NCI-H2227 treated with DMSO at 0.1 percent for 48 hours (cell line): ENCODE measurements around the gene DCAF7.

Experiments used
- DNase-seq: peaks from one replicate; lab custom pipeline; 2025; lab: John Stamatoyannopoulos, UW

DCAF7 gene

GRCh38 chr17:63549946-63550816 is at the start of gene DCAF7:
Gene DCAF7, plus strand, starts transcription at chr17:63550477. Its CDS starts 201 bp downstream, at chr17:63550678.
- peak; percentile 100 for DNase-seq

DNA sequence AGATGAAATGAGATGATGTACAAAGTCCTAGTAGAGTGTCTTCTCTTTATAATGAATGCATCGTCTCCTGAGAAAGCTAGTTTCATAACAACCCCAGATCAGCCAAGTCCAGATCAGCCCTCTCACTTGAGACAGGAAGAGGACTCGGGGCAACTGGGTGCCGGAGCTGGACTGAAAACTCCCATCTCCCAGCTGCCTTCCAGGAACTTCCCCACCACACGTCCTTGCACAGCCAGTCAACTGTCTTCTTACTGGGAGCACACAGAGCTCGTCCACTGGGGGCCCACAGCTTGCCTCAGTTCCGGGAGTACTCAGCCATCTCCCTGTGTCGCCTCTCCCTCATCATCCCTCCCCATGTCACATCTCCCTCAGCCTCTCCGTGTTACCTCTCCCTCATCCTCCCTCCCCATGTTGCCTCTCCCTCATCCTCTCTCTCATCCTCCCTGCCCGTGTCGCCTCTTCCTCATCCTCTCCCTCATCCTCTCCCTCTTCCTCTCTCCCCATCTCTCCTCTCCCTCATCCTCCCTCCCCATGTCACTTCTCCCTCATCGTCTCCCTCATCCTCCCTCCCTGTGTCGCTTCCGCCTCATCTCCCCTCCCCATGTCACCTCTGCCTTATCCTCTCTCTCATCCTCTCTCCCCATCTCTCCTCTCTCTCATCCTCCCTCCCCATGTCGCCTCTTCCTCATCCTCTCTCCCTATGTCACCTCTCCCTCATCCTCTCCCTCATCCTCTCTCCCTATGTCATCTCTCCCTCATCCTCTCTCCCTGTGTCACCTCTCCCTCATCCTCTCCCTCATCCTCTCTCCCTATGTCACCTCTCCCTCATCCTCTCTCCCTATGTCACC is 49.5 kb upstream of the DCAF7 start:
- DNase-seq = no peak

DNA sequence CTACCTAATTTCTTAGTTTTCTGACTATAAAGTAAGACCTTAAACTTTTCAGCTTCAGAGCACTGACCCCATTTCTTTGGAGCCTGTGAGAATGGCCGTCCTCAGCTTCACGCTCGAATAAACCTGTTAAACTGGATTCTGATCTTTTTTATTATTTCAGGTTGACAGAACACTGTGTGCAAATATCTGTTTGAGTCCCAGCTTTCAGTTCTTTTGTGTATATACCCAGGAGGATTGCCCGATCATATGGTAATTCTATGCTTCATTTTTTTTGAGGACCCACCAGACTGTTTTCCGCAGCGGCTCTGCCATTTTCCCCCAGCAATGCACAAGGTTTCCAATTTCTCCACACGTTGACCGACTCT is 47.0 kb upstream of the DCAF7 start:
- DNase-seq = no peak

GRCh38 chr17:63504261-63504660 is 46.0 kb upstream of the DCAF7 start:
- DNase-seq = no peak

GRCh38 chr17:63505341-63505740 is 44.9 kb upstream of the DCAF7 start:
- DNase-seq = no peak

DNA sequence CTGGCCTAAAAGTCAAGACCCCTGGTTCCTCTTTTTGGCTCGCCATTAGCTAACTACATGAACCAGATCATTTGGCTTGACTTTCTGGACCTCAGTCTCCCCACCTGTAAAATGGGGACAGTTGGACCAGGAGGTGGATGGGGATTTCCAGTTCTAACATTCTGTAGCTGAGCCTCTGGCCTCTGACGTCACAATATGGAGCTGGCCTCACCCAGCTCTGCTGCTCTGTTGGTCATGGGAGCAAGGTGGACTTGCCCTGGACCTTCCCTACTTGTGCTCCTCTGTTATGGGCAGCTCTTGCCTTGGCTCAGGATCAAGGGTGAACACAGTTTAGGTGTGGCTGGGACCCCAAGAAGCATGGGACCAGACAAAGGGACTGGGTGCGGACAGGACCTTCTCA is 43.6 kb upstream of the DCAF7 start:
- DNase-seq = no peak

DNA sequence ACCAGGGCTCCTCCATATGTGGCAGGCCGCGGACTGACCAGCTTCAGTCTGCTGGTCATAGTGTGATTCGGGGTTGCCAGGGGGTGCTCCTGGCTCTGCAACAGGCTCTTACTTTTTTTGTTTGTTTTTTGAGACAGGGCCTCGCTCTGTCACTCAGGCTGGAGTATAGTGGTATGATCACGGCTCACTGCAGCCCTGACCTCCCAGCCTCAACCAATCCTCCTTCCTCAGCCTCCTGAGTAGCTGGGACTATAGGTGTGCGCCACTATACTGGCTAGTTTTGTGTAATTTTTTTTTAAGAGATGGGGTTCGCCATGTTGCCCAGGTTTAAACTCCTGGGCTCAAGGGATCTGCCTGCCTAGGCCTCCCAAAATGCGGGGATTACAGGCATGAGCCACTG is 38.9 kb upstream of the DCAF7 start:
- no peak for DNase-seq

DNA sequence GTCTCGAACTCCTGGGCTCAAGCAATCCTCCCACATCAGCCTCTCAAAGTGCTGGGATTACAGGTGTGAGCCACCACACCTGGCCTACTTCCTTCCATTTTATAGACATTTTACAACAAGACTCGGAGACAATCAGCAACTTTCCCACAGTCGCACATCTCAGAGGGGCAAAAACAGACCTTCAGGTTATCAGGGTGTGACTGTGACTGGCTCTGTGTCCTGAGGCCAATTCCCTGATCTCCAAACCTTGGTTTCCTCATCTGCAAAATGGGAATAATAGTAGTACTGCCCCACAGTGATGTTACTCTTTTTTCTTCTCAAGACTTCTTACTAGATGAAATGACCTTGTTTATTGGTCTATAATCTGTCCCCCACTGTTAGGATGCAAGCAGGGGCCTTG is 37.9 kb upstream of the DCAF7 start:
- no peak for DNase-seq

- no peak for DNase-seq
Measured at GRCh38 chr17:63512896-63513644, 37.2 kb upstream of the DCAF7 start.

DNA sequence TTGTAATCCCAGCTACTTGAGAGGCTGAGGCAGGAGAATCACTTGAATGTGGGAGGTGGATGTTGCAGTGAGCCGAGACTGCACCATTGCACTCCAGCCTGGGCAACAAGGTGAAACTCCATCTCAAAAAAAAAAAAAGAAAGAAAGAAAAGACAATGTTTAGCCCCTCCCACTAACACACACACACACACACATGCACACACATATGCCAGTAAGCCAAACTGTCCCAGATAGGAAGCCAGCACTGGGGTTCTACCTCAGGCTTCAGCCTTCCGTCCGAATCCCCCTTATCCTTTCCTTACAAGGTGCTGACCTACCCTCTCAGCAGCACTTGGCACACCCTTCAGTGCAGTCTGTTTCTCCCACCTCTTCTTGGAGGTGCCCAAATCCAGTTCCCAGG is 35.8 kb upstream of the DCAF7 start:
- no peak for DNase-seq

DNA sequence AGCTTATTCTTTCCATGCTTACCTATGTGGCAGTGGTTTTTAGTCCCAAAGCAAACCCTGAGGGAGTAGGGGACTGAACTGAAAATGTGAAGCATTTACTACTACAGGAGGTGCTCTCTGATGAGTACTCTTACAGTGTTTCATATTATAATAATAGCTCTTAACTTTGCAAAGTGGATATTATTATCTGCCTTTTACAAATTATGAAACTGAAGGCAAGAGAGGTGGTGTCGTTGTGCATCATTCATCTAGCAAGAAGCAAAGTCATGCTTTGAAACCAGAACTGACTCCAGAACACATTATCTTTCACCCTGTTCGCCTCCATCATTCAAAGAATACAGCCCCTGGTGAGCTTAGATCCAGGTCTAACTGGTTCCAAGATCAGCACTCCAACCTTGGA is 35.3 kb upstream of the DCAF7 start:
- DNase-seq = no peak

DNA sequence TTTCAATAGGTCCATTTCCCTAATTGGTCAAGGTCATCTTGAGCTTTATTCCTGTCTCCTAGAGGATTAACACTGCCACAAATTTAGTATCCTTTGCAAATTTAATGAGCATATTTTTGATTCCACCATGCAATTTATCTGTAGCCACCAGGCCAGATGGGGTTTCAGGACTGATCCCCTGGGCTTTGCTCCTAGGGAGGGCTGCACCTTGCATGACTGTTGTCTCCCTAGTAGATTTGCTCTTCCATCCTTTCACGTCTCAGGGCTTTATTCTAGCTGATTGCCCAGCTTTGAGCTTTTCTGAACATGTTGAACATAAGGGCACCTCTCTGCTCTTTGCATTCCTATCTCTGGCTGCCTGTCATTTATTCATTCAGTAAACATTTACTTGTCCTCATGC is 34.9 kb upstream of the DCAF7 start:
- no peak for DNase-seq

- DNase-seq = no peak
Measured at GRCh38 chr17:63516910-63517824, 33.1 kb upstream of the DCAF7 start.

DNA sequence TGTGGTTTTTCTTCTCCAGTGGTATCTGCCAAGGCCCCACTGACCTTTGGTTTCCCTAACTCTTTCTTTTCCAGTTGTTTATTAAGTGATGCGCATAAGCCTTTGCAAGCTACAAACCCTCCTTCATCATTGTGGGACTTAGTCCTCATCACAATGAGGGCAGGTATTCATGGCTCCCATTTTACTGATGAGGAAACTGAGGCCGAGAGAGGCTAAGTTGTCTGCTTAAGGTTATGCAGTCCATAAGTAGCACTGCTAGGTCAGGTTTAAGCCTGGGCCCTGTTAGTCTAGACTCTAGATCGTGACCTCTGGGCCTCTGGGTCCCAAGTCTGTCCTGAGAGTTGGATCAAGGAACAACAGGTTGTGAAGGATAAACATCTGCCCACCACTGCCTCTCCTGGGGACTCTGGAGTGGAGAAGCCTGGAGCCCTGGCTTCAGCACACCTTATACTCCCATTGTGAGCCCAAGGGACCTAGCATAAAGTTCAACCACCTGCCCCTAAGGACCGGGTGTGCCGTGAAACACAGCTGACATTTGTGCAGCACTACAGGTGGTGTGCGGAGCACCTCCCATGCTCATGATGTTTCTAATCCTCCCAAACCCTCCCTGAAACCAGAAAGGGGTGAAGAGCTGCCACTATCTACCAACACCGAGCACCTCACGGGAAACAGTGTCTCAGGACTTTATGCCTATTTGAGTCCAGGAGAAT is 32.3 kb upstream of the DCAF7 start:
- no peak for DNase-seq

DNA sequence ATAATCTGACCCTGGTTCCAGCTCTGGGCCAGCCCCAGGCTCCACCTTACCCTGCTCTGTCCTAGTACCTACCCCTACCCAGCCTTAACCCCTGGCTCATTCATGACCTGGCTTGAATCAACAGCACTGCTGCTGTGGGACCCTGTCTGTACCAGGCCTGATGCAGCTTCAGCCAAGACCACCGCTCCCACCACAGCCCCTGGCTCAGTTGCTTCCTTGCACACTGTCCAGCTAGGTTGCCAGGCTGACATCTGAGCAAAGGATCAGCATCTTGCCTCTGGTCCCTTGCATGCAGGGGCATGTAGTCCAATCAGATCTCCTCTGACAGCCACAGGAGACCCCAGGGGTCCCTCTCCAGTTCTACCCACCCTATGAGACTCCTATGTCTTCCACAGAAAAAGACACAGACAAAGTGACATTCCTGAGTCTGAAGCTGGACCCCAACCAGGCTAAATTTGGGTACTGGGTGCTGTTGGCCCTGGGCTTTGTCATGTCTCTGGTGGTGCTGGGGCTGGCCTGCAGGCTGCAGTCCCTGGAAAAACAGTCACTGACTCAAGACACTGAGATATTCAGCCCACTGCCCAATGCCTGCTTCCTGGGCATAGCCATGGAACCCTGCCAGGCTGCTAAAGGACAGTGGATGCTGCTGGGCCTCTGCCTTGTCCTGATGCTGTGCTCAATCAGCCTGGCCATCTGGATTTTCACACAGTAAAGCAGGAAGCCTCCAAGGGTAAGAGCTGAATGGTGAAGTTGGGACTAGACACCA is 31.0 kb upstream of the DCAF7 start:
- no peak for DNase-seq

DNA sequence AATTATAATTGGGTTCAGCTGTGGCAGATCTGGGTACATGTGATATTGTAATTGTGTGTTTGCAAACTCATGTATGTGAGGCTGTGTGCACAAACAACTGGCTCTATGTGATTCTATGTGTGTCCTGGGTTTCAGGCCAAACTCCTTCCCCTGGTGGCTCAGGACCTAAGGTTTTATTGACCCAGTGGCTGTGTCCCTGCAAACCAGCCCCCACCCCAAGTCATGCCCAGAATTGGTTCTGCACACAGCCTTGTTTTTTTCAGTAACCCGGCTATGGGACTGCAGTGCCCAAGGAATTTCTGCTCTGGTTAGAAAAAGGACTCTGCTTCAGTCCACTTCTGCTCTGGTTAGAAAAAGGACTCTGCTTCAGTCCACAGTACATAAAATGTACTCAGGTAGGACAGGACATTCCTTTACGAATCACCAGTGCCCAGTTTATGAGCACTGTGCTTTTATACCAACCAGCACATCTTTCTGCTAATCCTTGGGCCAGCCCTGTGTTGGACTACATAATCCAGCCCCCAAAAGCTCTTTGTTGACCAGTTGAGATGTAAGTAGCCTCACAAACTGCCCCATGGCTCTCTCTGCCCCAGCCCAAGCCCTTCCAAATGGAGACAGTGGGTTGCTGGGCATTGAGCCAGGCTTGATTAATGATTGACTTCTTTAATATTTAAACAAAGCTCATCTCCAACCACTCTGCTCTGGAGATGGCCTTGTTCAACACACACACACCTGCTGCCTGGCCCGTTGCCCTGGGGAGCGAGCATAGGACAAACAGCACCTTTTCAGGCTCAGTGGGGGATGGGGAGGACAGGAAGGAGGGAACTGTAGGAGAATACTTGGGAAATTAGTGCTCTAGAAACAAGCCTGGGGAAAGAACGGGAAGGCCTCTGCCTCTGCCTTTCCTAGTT is 30.1 kb upstream of the DCAF7 start:
- no peak for DNase-seq

DNA sequence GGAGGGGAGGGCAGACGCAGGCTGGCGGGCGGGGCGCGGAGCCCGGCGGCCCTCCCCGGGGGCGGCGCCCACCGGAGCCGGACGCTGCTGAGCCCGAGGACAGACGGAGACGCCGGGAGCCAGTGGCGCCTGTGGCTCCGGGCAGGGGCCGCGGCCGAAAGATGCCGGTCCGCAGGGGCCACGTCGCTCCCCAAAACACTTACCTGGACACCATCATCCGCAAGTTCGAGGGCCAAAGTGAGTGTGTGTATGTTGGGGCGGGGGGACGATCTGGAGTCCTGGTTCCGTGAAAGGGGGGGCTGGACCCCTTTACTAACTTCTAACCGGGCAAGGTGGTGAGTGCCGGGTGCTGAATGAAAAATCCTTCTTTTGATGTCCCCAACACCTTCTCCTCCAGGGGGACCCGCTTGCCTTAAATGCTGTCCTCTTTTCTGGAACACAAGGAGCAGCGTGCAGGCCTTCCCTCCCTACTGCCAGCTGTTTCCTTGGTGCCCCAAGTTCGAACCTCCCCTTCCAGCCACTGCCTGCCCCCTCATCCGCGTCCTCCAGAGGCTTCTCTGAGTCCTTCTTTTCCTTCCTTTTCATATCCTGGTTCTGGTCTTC is 26.9 kb upstream of the DCAF7 start, which contains the start of gene KCNH6:
KCNH6 (plus strand) TSS at position 106 of the 603 bp plus-strand sequence; CDS start at position 162, 56 bp downstream.
- DNase-seq = no peak

DNA sequence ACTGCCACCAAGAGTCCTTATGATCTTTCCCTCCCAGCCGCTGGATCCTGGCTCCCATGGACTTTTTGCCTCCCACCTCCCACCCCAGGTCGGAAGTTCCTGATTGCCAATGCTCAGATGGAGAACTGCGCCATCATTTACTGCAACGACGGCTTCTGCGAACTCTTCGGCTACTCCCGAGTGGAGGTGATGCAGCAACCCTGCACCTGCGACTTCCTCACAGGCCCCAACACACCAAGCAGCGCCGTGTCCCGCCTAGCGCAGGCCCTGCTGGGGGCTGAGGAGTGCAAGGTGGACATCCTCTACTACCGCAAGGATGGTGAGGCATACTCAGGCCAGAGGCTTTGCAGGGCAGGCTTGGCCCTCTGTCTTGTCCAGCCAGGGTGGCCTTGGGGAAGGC is 26.2 kb upstream of the DCAF7 start:
- no peak for DNase-seq
